ENCODE measurements around the gene FLYWCH1.

The FLYWCH1 gene

DNA sequence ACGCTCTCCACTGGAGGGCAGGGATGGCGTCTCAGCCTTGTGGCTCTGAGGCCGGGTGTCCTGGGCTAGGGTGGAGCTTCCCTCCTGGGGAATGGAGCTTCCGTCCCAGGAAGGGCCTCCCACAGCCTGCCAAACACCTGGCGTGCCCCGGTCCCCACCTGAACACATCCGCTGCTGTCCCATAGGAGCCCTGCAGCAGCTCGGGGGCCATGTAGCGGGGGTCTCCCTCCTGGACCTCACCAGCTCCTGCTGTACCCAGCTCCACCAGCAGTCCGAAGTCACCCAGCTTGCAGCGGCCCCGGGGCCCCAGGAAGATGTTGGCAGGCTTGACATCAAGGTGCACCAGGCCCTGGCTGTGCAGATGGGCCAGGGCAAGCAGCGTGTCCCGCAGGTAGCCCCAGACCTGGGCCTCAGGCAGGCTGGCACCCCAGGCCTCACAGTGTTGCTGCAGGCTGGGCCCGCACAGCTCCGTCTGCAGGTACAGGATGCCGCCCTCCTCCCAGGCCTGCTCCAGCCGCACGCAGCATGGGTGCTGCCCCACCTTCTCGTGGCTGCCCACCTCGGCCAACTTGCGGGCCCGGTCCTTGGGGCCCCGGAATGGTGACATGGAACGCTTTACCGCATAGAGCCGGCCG, 63.5 kb downstream of the FLYWCH1 start:
- DNase-seq = no peak
- Histone ChIP-seq H3K4me3 (no peak overlapping the region), H3K36me3 (no peaks in the 10 kb centered on the region), H3K27ac (no peak overlapping the region), H3K4me1 (peaks cover 0 to 13% (median 9%) of the 10 kb centered on the region in 4 donors), H3K27me3 (peaks cover 0 to 52% of the 10 kb centered on the region in 2 donors), H3K9me3 (no peaks in the 10 kb centered on the region)
- TF ChIP-seq, protein P1, sequence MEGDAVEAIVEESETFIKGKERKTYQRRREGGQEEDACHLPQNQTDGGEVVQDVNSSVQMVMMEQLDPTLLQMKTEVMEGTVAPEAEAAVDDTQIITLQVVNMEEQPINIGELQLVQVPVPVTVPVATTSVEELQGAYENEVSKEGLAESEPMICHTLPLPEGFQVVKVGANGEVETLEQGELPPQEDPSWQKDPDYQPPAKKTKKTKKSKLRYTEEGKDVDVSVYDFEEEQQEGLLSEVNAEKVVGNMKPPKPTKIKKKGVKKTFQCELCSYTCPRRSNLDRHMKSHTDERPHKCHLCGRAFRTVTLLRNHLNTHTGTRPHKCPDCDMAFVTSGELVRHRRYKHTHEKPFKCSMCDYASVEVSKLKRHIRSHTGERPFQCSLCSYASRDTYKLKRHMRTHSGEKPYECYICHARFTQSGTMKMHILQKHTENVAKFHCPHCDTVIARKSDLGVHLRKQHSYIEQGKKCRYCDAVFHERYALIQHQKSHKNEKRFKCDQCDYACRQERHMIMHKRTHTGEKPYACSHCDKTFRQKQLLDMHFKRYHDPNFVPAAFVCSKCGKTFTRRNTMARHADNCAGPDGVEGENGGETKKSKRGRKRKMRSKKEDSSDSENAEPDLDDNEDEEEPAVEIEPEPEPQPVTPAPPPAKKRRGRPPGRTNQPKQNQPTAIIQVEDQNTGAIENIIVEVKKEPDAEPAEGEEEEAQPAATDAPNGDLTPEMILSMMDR (IDR thresholded peaks at IDR 0.05) = no peak
- intact Hi-C loops (cut with DNase I; ENCODE audit: low total_unique reads) = no loop called here

DNA sequence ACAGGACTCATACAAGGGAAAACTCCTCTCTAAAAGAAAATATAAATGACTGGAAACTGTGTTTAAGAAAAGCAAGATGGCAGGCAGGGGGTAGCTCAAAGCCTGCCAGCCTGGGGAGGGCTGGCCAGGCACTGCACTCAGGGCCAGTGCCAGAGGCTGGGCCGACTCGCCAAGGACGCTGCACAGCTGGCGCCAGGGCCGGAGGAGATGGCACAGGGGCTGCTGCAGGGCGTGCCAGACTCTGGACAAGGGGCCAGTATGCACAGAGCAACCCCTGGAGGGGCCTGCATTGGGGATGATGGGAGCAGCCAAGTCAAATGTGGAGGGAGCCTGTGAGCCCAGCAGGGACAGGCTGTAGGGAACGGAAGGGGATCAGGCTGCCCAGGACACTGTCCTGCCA, 64.5 kb downstream of the FLYWCH1 start:
- DNase-seq = no peak
- no peaks in the 10 kb centered on the region for H3K36me3 ChIP-seq
- TF ChIP-seq, protein P1 (IDR thresholded peaks at IDR 0.05) = no peak

DNA sequence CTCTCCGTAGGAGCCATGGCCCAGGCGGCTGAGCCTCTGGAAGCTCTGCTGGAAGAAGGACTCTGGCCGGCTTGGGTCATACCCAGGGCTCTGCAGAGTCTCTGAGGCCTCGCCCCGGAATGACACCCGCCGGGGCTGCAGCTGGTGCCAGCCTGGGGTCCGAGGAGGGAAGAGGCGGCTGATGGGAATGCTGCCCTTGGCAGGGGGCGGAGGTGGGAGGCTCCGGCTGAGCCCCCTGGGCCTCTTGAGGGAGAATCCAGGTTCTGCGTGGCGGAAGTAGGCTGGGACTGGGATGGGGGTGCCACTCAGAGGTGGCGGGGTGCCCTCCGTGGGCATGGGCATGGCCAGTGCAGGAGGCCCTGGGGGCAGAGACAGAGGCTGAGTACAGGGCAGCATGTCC, 64.9 kb downstream of the FLYWCH1 start:
- no peak for DNase-seq
- H3K27ac ChIP-seq = no peak overlapping the region
- intact Hi-C loops (cut with DNase I; ENCODE audit: low total_unique reads) = no loop called here
- TF ChIP-seq, protein P1 (IDR thresholded peaks at IDR 0.05) = no peak
- peaks cover 0 to 49% of the 10 kb centered on the region in 2 donors for H3K27me3 ChIP-seq
- peaks cover 0 to 16% (median 14%) of the 10 kb centered on the region in 4 donors for H3K4me1 ChIP-seq
- no peaks in the 10 kb centered on the region for H3K9me3 ChIP-seq
- H3K36me3 ChIP-seq = no peaks in the 10 kb centered on the region
- no peak overlapping the region for H3K4me3 ChIP-seq

More for the DNA sequence above, 64.5 kb downstream of the FLYWCH1 start:
- intact Hi-C loops (cut with DNase I; ENCODE audit: low total_unique reads) = no loop called here
- H3K27ac ChIP-seq = no peak overlapping the region
- H3K4me3 ChIP-seq = no peak overlapping the region
- H3K4me1 ChIP-seq = peaks cover 0 to 15% (median 13%) of the 10 kb centered on the region in 4 donors
- H3K9me3 ChIP-seq = no peaks in the 10 kb centered on the region
- peaks cover 0 to 49% of the 10 kb centered on the region in 2 donors for H3K27me3 ChIP-seq

DNA sequence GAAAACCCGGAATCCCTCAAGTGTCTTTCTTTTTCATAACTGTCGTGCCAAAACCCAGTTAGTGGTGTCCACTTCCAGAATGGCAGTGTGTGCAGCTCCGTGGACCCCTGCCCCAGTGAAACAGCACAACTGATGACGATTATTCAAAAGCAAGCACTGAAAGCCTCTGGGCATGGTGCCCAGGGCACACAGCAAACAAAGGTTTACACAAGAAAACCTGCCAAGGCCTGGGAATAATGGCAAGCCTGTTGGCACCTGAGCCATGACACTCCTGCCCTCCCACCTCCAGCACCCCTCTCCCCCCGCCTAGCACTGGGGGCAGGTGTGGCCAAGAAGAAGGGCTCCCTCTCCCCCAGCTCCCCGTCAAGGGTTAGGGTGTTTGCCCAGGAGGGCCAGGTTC, 65.7 kb downstream of the FLYWCH1 start:
- no peak overlapping the region for H3K4me3 ChIP-seq
- H3K4me1 ChIP-seq = peaks cover 0 to 16% (median 14%) of the 10 kb centered on the region in 4 donors
- DNase-seq = no peak
- H3K36me3 ChIP-seq = no peaks in the 10 kb centered on the region
- intact Hi-C loops (cut with DNase I; ENCODE audit: low total_unique reads) = no loop called here
- TF ChIP-seq, protein P1 (IDR thresholded peaks at IDR 0.05) = no peak
- no peak overlapping the region for H3K27ac ChIP-seq
- H3K27me3 ChIP-seq = peaks cover 0 to 49% of the 10 kb centered on the region in 2 donors
- H3K9me3 ChIP-seq = no peaks in the 10 kb centered on the region

DNA sequence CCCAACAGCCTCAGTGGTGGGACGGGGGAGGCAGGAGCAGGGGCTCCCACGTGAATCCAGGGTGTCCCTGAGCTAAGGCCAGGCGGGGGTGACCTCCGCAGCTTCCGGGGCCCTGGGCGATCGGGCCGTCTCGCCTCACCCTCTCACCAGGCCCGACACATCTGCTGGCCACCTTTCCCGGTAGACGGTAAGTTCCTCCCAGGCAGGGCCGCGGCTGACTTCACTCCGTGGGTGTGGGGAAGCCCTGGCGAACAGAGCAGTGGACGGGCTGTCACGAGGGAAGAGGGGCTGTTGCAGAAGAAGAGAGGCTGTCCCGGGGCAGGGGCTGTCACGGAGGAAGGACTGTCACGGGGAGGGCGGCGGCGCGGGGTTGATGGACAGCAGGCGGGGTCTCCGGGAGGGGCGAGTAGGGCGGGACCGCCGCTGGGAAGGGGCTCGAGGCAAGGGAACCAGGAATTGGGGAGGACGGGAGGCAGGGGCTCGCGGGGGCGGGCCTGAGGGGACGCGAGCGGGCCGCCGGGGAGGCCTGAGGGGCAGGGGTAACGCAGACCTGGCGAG, 68.0 kb downstream of the FLYWCH1 start:
- peaks cover 0 to 41% of the 10 kb centered on the region in 2 donors for H3K27me3 ChIP-seq
- TF ChIP-seq, protein P1 (IDR thresholded peaks at IDR 0.05) = no peak
- H3K27ac ChIP-seq = no peak overlapping the region
- H3K36me3 ChIP-seq = no peaks in the 10 kb centered on the region
- no peak for DNase-seq
- no peaks in the 10 kb centered on the region for H3K9me3 ChIP-seq
- peak overlapping the region; percentile 72 to 75 for H3K4me3 ChIP-seq
- intact Hi-C loops (cut with DNase I; ENCODE audit: low total_unique reads) = no loop called here
- peaks cover 0 to 31% (median 25%) of the 10 kb centered on the region in 4 donors for H3K4me1 ChIP-seq

Data from tibial artery (tissue), 4 donors.